Kidney epithelial cell (primary cell): ENCODE results near the gene RPS14. TPM values are rescaled to one million over a fixed set of nuclear protein-coding genes. Genes with fewer than 3 reads are reported as not detected.

Experiments
- DNase-seq: peaks from one replicate; pipeline ENCODE4 v3.0.0-alpha.2; 2010; ENCODE audit warnings: low read depth
- H3K27me3 ChIP-seq: 2 replicates; pipeline ENCODE4 v1.6.0; 2011; ENCODE audit warnings: low read length; ENCODE audit not compliant: control insufficient read depth, insufficient read depth
- H3K36me3 ChIP-seq: 2 replicates; pipeline ENCODE4 v1.5.1; 2011; ENCODE audit warnings: low read length; ENCODE audit not compliant: control insufficient read depth, insufficient read depth
- H3K4me3 ChIP-seq: 2 replicates; pipeline ENCODE4 v1.5.1; 2011; ENCODE audit warnings: low read depth, mild to moderate bottlenecking, control low read depth, low read length
- total RNA-seq: library from RNA; depleted of rRNA; stranded (reverse); fragments of >200 nt; gene quantifications from 2 replicates; pipeline ENCODE4 v1.2.3, GENCODE V29; 2015
- TF ChIP-seq, protein P1 (sequence below): IDR thresholded peaks from 2 replicates; pipeline ENCODE4 v1.5.1; 2011; ENCODE audit warnings: mild to moderate bottlenecking, moderate library complexity, low read length, control low read depth, inconsistent platforms; ENCODE audit not compliant: insufficient read depth, poor library complexity, severe bottlenecking

The RPS14 gene
- total RNA-seq, 1 donor from 2014 or later: 3,855 TPM

DNA sequence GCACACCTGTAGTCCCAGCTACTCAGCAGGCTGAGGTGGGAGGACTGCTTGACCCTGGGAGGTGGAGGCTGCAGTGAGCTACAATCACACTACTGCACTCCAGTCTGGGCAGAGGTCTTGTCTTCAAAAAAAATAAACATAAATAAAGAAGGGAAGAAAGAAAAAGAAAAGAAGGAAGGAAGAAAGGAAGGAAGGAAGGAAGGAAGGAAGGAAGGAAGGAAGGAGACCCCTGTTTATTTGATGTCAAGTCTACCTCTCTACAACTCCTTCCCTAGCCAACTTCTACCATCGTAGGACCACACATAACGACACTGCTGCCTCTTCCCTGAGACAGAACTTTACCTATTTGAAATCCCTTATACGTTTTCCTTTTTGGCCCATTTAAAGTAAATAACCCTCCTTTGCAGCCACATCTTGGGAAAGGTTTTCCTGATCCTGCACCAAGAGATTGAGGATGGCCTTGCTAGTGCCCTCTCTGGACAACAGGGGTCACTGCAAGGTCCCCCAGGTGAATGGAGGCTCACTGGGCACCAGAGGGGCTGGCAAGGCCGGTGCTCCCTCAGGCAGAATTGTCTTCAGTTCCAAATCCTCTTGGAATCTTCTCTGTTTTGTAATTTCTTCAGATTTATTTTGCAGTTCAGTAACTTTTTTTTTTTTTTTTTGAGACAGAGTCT is 10.5 kb downstream of the RPS14 start:
- no peak overlapping the region for H3K4me3 ChIP-seq
- TF ChIP-seq, protein P1, sequence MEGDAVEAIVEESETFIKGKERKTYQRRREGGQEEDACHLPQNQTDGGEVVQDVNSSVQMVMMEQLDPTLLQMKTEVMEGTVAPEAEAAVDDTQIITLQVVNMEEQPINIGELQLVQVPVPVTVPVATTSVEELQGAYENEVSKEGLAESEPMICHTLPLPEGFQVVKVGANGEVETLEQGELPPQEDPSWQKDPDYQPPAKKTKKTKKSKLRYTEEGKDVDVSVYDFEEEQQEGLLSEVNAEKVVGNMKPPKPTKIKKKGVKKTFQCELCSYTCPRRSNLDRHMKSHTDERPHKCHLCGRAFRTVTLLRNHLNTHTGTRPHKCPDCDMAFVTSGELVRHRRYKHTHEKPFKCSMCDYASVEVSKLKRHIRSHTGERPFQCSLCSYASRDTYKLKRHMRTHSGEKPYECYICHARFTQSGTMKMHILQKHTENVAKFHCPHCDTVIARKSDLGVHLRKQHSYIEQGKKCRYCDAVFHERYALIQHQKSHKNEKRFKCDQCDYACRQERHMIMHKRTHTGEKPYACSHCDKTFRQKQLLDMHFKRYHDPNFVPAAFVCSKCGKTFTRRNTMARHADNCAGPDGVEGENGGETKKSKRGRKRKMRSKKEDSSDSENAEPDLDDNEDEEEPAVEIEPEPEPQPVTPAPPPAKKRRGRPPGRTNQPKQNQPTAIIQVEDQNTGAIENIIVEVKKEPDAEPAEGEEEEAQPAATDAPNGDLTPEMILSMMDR: peak; percentile 61
- H3K27me3 ChIP-seq: no peaks in the 10 kb centered on the region
- peaks cover 3% of the 10 kb centered on the region for H3K36me3 ChIP-seq
- DNase-seq: no peak

DNA sequence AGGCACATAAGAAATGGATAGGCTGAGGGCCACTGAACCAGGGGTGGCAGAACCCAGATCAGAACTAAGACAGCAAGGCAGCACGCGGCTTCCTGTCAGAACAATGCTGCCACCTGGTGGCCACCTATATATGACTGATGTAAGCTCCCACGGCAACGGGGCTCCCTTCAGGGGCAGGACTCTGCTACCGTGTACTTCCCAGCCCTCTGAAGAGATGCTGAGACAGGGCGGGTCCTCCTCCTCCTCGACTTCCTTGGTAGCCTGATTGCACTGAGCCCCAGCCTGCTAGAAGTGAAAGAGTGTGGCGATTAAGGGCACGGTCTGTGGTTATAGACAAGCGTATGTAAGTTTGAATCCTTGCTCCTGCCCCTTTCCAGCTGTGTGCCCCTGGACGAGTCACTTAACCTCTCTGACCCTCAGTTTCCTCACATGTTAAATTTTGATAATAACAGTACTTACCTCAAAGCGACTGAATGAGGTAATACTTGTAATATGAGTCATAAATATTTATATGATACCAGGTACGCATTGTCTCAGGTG is 13.3 kb downstream of the RPS14 start:
- no peak for DNase-seq
- TF ChIP-seq, protein P1: peak; percentile 82
- H3K36me3 ChIP-seq: no peaks in the 10 kb centered on the region
- no peak overlapping the region for H3K4me3 ChIP-seq
- H3K27me3 ChIP-seq: no peaks in the 10 kb centered on the region

DNA sequence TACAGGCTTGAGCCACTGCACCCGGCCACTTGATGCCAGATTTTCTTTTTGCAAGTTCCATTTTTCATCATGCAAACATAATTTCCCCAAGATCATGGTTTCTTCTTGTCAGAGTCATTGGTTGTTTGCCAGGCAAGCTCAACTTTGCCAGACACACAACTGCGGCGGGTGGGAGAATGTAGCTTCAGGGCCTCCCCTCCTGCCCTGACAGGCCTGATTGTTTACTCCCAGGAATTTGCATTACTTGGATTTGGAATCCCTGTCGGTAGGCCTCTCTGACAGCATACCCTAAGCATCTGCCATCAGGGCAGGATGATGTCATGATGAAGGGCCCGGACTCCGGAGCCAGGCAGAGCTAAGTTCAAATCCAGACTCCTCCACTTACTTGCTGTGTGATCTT is 15.1 kb downstream of the RPS14 start:
- TF ChIP-seq, protein P1: no peak
- no peaks in the 10 kb centered on the region for H3K36me3 ChIP-seq
- no peak overlapping the region for H3K4me3 ChIP-seq
- H3K27me3 ChIP-seq: no peaks in the 10 kb centered on the region
- DNase-seq: no peak

DNA sequence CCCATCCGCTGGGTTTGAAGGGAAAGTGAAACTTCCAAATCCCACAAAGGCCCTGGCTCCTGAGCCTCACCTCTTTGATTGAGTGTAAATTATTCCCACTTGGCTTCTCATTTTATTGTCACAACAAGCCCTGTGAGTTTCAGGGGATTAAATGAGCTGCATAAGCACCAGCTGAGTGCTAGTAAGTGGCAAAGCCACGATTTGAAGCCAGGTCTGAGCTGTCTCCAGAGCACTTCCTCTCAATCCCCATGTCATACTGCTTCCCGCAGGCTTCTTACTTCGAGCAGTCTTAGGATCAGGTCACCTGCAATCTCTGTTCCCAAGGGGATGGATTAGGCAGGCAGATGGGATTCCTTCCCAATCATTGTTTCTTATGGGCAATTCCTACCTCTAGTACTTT is 18.0 kb downstream of the RPS14 start:
- TF ChIP-seq, protein P1: no peak
- Histone ChIP-seq H3K27me3 (no peaks in the 10 kb centered on the region), H3K36me3 (no peaks in the 10 kb centered on the region), H3K4me3 (no peak overlapping the region)
- DNase-seq: no peak

DNA sequence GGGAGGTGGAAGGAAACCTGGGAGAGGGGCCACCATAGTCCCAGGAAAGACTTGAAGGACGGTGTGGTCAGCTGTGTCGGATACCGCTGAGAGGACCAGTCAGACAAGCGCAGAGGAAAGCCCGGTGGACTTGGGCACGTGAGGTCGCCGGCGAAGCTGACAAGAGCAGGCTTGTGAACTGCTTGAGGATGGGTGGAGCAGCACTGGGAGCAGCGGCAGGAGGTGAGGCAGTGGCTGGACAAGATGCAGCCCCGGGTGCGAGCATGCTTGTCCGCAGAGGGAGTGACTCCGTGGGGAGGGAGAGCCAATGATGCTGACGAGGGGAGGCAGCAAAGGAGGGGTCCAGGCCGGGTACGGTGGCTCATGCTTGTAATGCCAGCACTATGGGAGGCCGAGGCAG is 18.5 kb downstream of the RPS14 start:
- TF ChIP-seq, protein P1: no peak
- Histone ChIP-seq H3K4me3 (no peak overlapping the region), H3K27me3 (no peaks in the 10 kb centered on the region), H3K36me3 (no peaks in the 10 kb centered on the region)
- DNase-seq: no peak

DNA sequence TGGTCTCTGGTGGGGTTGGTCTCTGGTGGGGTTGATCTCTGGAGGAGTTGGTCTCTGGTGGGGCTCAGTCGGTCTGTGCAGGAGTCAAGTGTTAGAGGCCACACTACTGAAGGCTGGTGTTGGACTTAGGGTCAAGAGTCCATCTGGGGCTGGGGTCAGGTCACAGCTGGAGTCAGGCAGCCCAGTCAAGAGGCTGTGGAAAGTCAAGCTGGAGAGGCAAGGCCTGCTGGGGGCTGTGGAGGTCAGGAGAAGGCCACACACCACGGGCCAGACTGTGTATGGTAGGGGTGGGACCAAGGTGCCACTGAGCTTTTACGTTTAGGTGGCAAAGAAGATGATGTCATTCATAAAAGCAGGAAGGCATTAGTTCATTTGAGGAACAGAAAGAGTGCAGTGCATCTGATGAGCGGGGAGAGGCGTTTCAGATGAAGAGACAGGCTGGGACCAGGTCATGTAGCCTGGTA is 20.1 kb downstream of the RPS14 start:
- no peaks in the 10 kb centered on the region for H3K27me3 ChIP-seq
- H3K4me3 ChIP-seq: no peak overlapping the region
- H3K36me3 ChIP-seq: no peaks in the 10 kb centered on the region
- DNase-seq: no peak
- TF ChIP-seq, protein P1: no peak
